Measurements from ENCODE around the gene HNF4A. TPM values are rescaled to one million over a fixed set of nuclear protein-coding genes. Genes with fewer than 3 reads are reported as not detected.

The HNF4A gene
- total and polyA plus RNA-seq, 2 of the 13 experiments (the other 11 are each of a cell fraction or from before 2014, with no cell fraction given): 80.9 to 169 TPM

DNA sequence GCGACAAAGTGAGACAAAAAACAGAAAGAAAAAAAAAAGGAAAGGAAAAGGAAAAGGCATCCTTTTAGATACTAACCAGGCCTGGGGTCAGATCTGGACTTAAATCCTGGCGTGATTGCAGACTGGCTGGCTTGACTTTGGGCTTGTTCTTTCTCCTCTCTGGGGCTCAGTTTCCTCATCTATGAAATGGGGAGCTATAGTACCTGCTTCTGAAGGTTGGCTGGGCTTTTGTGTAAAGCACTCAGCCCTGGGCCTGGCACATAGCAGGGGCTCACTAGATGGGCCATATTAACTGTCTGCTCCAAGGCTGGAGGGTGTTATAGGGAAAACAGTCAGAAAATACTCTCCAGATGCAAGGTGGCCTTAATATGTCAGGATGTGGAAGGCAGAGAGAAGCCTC is 19.8 kb upstream of the HNF4A start:
- Histone ChIP-seq H4K20me1 (ENCODE audit: insufficient read depth, low read length) (no peaks in the 10 kb centered on the region), H3K4me3 (replicated peaks in 1 of 3; ENCODE audit: insufficient read depth in 1 of 3, low read depth in 2 of 3, low read length in 3 of 3) (peak overlapping the region in 1 of 3 experiments; percentile 57; a peak in 1 of 6 replicates), H3K36me3 (replicated peaks in 1 of 2; ENCODE audit: control insufficient read depth in 1 of 2, insufficient read depth in 2 of 2, low read length in 2 of 2) (no peaks in the 10 kb centered on the region), H3K27me3 (ENCODE audit: control insufficient read depth in 1 of 2, insufficient read depth in 2 of 2, low read length in 2 of 2) (peaks cover 6 to 49% of the 10 kb centered on the region in 2 experiments; a peak in 4 of 5 replicates), H3K79me2 (ENCODE audit: insufficient read depth, low read length) (no peaks in the 10 kb centered on the region), H3K9me3 (ENCODE audit: low read length) (no peaks in the 10 kb centered on the region), H3K4me1 (ENCODE audit: insufficient read depth, low read length) (peaks cover 41% of the 10 kb centered on the region), H3K4me2 (ENCODE audit: low read depth, low read length) (peak overlapping the region; percentile 65), H3K27ac (ENCODE audit: extremely low read length, insufficient read depth, low read length) (no peak overlapping the region), H2AFZ (ENCODE audit: low read length) (no peak overlapping the region), H3K9ac (ENCODE audit: insufficient read depth, low read depth, low read length) (no peak overlapping the region)
- in situ Hi-C loops (cut with HindIII; ENCODE audit: extremely low pct_ligation_motif_present, low pct_unique_long_range_greater_than_20kb): no loop called here
- WGBS (ENCODE audit: low lambda C conversion rate): 62% methylated on average over 2 of the region's 2 CpGs
- no TSS peak for BruUV-seq (replicated peaks)
- ChIA-PET CTCF (ENCODE audit: low intra/inter-chr PET ratio, low total read pairs) (no interaction called here), POLR2A (no interaction called here)
- ATAC-seq (no peak), FAIRE-seq (no peak), DNase-seq (ENCODE audit: low spot score) (no peak)
- intact Hi-C loops (cut with micrococcal nuclease; ENCODE audit: unreplicated experiment): no loop called here
- TF ChIP-seq ZNF629 (CRISPR knock-in tag; conservative IDR thresholded peaks at IDR 0.05): peak; percentile 75
- TF ChIP-seq ZNF44 (CRISPR knock-in tag; IDR thresholded peaks at IDR 0.05): 0 out of 2 replicates have a peak, but pooled peaks have one; percentile 76
- TF ChIP-seq, protein P1, sequence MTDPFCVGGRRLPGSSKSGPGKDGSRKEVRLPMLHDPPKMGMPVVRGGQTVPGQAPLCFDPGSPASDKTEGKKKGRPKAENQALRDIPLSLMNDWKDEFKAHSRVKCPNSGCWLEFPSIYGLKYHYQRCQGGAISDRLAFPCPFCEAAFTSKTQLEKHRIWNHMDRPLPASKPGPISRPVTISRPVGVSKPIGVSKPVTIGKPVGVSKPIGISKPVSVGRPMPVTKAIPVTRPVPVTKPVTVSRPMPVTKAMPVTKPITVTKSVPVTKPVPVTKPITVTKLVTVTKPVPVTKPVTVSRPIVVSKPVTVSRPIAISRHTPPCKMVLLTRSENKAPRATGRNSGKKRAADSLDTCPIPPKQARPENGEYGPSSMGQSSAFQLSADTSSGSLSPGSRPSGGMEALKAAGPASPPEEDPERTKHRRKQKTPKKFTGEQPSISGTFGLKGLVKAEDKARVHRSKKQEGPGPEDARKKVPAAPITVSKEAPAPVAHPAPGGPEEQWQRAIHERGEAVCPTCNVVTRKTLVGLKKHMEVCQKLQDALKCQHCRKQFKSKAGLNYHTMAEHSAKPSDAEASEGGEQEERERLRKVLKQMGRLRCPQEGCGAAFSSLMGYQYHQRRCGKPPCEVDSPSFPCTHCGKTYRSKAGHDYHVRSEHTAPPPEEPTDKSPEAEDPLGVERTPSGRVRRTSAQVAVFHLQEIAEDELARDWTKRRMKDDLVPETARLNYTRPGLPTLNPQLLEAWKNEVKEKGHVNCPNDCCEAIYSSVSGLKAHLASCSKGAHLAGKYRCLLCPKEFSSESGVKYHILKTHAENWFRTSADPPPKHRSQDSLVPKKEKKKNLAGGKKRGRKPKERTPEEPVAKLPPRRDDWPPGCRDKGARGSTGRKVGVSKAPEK (CRISPR knock-in tag; IDR thresholded peaks at IDR 0.05; ENCODE audit: borderline replicate concordance): 0 out of 2 replicates have a peak, but pooled peaks have one; percentile 16
- TF ChIP-seq, protein P2, sequence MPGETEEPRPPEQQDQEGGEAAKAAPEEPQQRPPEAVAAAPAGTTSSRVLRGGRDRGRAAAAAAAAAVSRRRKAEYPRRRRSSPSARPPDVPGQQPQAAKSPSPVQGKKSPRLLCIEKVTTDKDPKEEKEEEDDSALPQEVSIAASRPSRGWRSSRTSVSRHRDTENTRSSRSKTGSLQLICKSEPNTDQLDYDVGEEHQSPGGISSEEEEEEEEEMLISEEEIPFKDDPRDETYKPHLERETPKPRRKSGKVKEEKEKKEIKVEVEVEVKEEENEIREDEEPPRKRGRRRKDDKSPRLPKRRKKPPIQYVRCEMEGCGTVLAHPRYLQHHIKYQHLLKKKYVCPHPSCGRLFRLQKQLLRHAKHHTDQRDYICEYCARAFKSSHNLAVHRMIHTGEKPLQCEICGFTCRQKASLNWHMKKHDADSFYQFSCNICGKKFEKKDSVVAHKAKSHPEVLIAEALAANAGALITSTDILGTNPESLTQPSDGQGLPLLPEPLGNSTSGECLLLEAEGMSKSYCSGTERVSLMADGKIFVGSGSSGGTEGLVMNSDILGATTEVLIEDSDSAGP (CRISPR knock-in tag; IDR thresholded peaks at IDR 0.05; ENCODE audit: borderline replicate concordance): 0 out of 2 replicates have a peak, but pooled peaks have one; percentile 7
- TF ChIP-seq SRSF4 (IDR thresholded peaks at IDR 0.05; ENCODE audit: low read depth, low read length, poor library complexity, severe bottlenecking): no peak
